HG02840 (cell line): ENCODE results near the gene INTS7.
A peak's percentile ranks its signal among the peaks of the same experiment; 100 is the strongest.
"Not testable (repeated sequence)": the region's sequence is repeated elsewhere in the genome, so short reads cannot be mapped to it uniquely, and the experiment has no call there.

Experiments
- ATAC-seq: cut with Tn5 transposase; IDR thresholded peaks from one replicate; pipeline ENCODE4 v1.9.1; 2021; ENCODE audit warnings: mild to moderate bottlenecking, moderate library complexity, moderate number of reproducible peaks; ENCODE audit not compliant: unreplicated experiment, low FRiP score

The INTS7 gene

GRCh38 chr1:211986628-211987254, 48.6 kb downstream of the INTS7 start:
- no peak for ATAC-seq

GRCh38 chr1:211985556-211986264, 49.6 kb downstream of the INTS7 start:
- no peak for ATAC-seq

- no peak for ATAC-seq
These were observed 56.8 kb downstream of the INTS7 start for GRCh38 chr1:211978596-211978995.

- no peak for ATAC-seq
These were observed 60.0 kb downstream of the INTS7 start for GRCh38 chr1:211975152-211975941.

- no peak for ATAC-seq
These were observed 61.8 kb downstream of the INTS7 start for GRCh38 chr1:211973541-211973940.

- ATAC-seq, result no peak
These were observed 67.0 kb downstream of the INTS7 start for GRCh38 chr1:211968200-211968834.

- ATAC-seq, result no peak
These were observed 67.7 kb downstream of the INTS7 start for GRCh38 chr1:211967704-211968103.

- no peak for ATAC-seq
These were observed 70.1 kb downstream of the INTS7 start for GRCh38 chr1:211965108-211965805.

- ATAC-seq, result no peak
These were observed 75.7 kb downstream of the INTS7 start for GRCh38 chr1:211959680-211960079.

- ATAC-seq, result no peak
These were observed 76.1 kb downstream of the INTS7 start for GRCh38 chr1:211959221-211959620.

- ATAC-seq, result not testable (repeated sequence)
These were observed 81.3 kb downstream of the INTS7 start for GRCh38 chr1:211954028-211954427.

GRCh38 chr1:211953543-211953942, 81.8 kb downstream of the INTS7 start:
- ATAC-seq, result not testable (repeated sequence)

GRCh38 chr1:211952299-211952698, 83.1 kb downstream of the INTS7 start:
- no peak for ATAC-seq

- peak; percentile 63 for ATAC-seq
These were observed 83.5 kb downstream of the INTS7 start for GRCh38 chr1:211951856-211952255.

GRCh38 chr1:211948377-211948776, 87.0 kb downstream of the INTS7 start:
- ATAC-seq, result no peak

- ATAC-seq, result no peak
These were observed 87.7 kb downstream of the INTS7 start for GRCh38 chr1:211947396-211948295.

- no peak for ATAC-seq
These were observed 90.4 kb downstream of the INTS7 start for GRCh38 chr1:211944733-211945500.

GRCh38 chr1:211942583-211942982, 92.8 kb downstream of the INTS7 start:
- ATAC-seq, result no peak
